B cell (primary cell): ENCODE data around the gene BBOX1. TPM values are rescaled to one million over a fixed set of nuclear protein-coding genes. Genes with fewer than 3 reads are reported as not detected.

Experiments used
- ATAC-seq: fragments of 200-7000 bp; cut with Tn5 transposase; one replicate; pipeline ENCODE4 v1.10.0; 2021; ENCODE audit warnings: low read depth, mild to moderate bottlenecking, moderate number of reproducible peaks, moderate library complexity
- CTCF ChIA-PET: fragments of 350-600 bp; sonication (Branson Sonifier 250); formaldehyde crosslinking; loops from one replicate; lab custom pipeline; 2021; ENCODE audit warnings: antibody characterized with exemption, inconsistent platforms; lab: Charles Lee
- POLR2A ChIA-PET: fragments of 350-600 bp; sonication (Branson Sonifier 250); formaldehyde crosslinking; loops from one replicate; lab custom pipeline; 2021; ENCODE audit warnings: antibody characterized with exemption; lab: Charles Lee
- DNase-seq: peaks from one replicate; pipeline ENCODE4 v3.0.0; 2013
- H2AFZ ChIP-seq: 2 replicates; pipeline ENCODE4 v1.6.1; 2012; ENCODE audit warnings: mild to moderate bottlenecking, low read depth, low read length; ENCODE audit not compliant: insufficient read depth, poor library complexity, severe bottlenecking
- H3K27ac ChIP-seq, 2 donors: 1 replicate in 1 of 2; 2 replicates in 1 of 2; pipeline ENCODE4 v1.5.1; 2012 to 2013; ENCODE audit warnings: low read length in 2 of 2, mild to moderate bottlenecking in 2 of 2, moderate library complexity in 1 of 2
- H3K27me3 ChIP-seq, 4 experiments: fragments of 200-600 bp in 1 of 4; sonication (generic) in 1 of 4; replicated peaks in 1 of 4; 1 replicate in 2 of 4; 2 replicates in 2 of 4; pipeline versions ENCODE4 v1.6.1 to v1.7.0; 2013 to 2016; ENCODE audit warnings: low read length in 3 of 4, mild to moderate bottlenecking in 2 of 4, mixed read lengths in 1 of 4, moderate library complexity in 1 of 4; ENCODE audit not compliant: insufficient read depth in 4 of 4, control insufficient read depth in 3 of 4; ENCODE audit errors: control extremely low read depth in 1 of 4
- H3K36me3 ChIP-seq, 2 experiments: replicated peaks in 1 of 2; 1 replicate in 1 of 2; 2 replicates in 1 of 2; pipeline versions ENCODE4 v1.6.1 to v1.7.1; 2013; ENCODE audit warnings: low read length in 1 of 2; ENCODE audit not compliant: insufficient read depth in 2 of 2, control insufficient read depth in 1 of 2; ENCODE audit errors: control extremely low read depth in 1 of 2, extremely low read depth in 1 of 2
- H3K4me1 ChIP-seq, 2 donors: fragments of 200-600 bp in 1 of 2; sonication (generic) in 1 of 2; 1 replicate in 1 of 2; 2 replicates in 1 of 2; pipeline versions ENCODE4 v1.5.1 to v1.6.1; 2013 to 2017; ENCODE audit warnings: low read length in 2 of 2; ENCODE audit not compliant: control insufficient read depth in 2 of 2, insufficient read depth in 2 of 2
- H3K4me2 ChIP-seq: replicated peaks from 2 replicates; pipeline ENCODE3; 2012; ENCODE audit warnings: mild to moderate bottlenecking, low read depth, low read length; ENCODE audit not compliant: poor library complexity, severe bottlenecking
- H3K4me3 ChIP-seq, 5 experiments: fragments of 200-600 bp in 1 of 5; sonication (generic) in 1 of 5; 1 replicate in 3 of 5; 2 replicates in 2 of 5; pipeline versions ENCODE4 v1.5.1 to v1.7.0; 2011 to 2016; ENCODE audit warnings: low read length in 4 of 5, mild to moderate bottlenecking in 4 of 5, low read depth in 2 of 5, control low read depth in 1 of 5, moderate library complexity in 1 of 5; ENCODE audit not compliant: insufficient read depth in 1 of 5; ENCODE audit errors: control extremely low read depth in 1 of 5, extremely low read depth in 1 of 5
- H3K79me2 ChIP-seq: fragments of 200-600 bp; sonication (generic); one replicate; pipeline ENCODE4 v1.6.0; 2016; ENCODE audit warnings: low read length; ENCODE audit not compliant: control insufficient read depth, insufficient read depth
- H3K9ac ChIP-seq: fragments of 200-600 bp; sonication (generic); 2 replicates; pipeline ENCODE4 v1.6.1; 2017; ENCODE audit warnings: mild to moderate bottlenecking, low read length, moderate library complexity
- H3K9me3 ChIP-seq, 3 donors: one replicate each; pipeline versions ENCODE4 v1.6.1 to v1.7.1; 2013; ENCODE audit warnings: low read length in 2 of 3; ENCODE audit not compliant: control insufficient read depth in 2 of 3, insufficient read depth in 1 of 3; ENCODE audit errors: control extremely low read depth in 1 of 3
- H4K20me1 ChIP-seq: 2 replicates; pipeline ENCODE4 v1.6.0; 2012; ENCODE audit warnings: mild to moderate bottlenecking, low read length; ENCODE audit not compliant: insufficient read depth, control insufficient read depth, poor library complexity, severe bottlenecking
- H3K27ac Mint-ChIP-seq: one replicate; pipeline ENCODE4 v1.8.0; 2021; ENCODE audit warnings: mixed read lengths
- H3K27me3 Mint-ChIP-seq: one replicate; pipeline ENCODE4 v1.8.0; 2021; ENCODE audit warnings: mixed read lengths
- H3K4me1 Mint-ChIP-seq: one replicate; pipeline ENCODE4 v1.8.0; 2021; ENCODE audit warnings: mixed read lengths
- H3K4me3 Mint-ChIP-seq: one replicate; pipeline ENCODE4 v1.8.0; 2021; ENCODE audit warnings: mixed read lengths
- H3K9me3 Mint-ChIP-seq: one replicate; pipeline ENCODE4 v1.8.0; 2022; ENCODE audit warnings: mixed read lengths; ENCODE audit not compliant: insufficient read depth
- EZH2 ChIP-seq: IDR thresholded peaks from 2 replicates; pipeline ENCODE4 v1.6.1; 2012; ENCODE audit warnings: borderline replicate concordance, low read depth, mild to moderate bottlenecking, moderate library complexity, low read length; ENCODE audit not compliant: insufficient read depth, poor library complexity, severe bottlenecking
- intact Hi-C: fragments of 100-400 bp; cut with micrococcal nuclease; formaldehyde crosslinking; loops from one replicate; pipeline ENCODE4 v1.10.0; 2022
- polyA plus RNA-seq: library from polyadenylated mRNA; depleted of rRNA; stranded (reverse); fragments of >200 nt; gene quantifications from 2 replicates; pipeline ENCODE4 v1.2.3, GENCODE V29; 2012
- total RNA-seq, 2 donors: library from RNA; stranded (reverse); fragments of 120-200 nt in 1 of 2; gene quantifications; 1 replicate in 1 of 2; 2 replicates in 1 of 2; pipeline versions ENCODE4 v1.2.3 to v1.2.4, GENCODE V29; 2013 to 2022
- TF ChIP-seq, protein P1 (sequence below): fragments of 200-600 bp; IDR thresholded peaks from one replicate; pipeline ENCODE4 v1.8.0; 2022; ENCODE audit warnings: antibody characterized with exemption, mild to moderate bottlenecking

Gene BBOX1
- total and polyA plus RNA-seq, 2 donors (not counting 1 experiment from before 2014, with no cell fraction given) = not detected

DNA sequence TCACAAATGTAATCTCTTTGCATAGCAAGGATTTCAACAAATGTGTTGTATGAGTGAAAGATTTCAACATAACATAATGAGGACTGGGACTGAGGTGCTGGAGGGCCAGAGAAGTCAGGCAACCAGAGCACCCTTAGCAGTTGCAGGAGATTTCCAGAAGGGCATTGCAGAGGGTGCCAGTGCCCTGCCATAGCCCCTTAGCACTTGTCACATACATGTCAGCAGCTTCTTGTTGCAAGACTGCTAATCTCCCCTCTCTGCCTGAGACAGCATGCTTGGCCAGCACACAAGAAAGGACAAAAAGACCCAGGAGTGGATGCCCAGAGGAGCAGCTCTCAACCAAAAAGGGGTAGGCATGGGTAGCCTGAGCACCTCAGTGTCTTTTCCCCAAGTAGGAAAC is 43.2 kb downstream of the BBOX1 start:
- no peak for TF ChIP-seq EZH2
- TF ChIP-seq, protein P1, sequence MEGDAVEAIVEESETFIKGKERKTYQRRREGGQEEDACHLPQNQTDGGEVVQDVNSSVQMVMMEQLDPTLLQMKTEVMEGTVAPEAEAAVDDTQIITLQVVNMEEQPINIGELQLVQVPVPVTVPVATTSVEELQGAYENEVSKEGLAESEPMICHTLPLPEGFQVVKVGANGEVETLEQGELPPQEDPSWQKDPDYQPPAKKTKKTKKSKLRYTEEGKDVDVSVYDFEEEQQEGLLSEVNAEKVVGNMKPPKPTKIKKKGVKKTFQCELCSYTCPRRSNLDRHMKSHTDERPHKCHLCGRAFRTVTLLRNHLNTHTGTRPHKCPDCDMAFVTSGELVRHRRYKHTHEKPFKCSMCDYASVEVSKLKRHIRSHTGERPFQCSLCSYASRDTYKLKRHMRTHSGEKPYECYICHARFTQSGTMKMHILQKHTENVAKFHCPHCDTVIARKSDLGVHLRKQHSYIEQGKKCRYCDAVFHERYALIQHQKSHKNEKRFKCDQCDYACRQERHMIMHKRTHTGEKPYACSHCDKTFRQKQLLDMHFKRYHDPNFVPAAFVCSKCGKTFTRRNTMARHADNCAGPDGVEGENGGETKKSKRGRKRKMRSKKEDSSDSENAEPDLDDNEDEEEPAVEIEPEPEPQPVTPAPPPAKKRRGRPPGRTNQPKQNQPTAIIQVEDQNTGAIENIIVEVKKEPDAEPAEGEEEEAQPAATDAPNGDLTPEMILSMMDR = no peak
- Histone ChIP-seq H3K36me3 (no peaks in the 10 kb centered on the region), H3K4me3 (no peak overlapping the region), H3K27me3 (no peaks in the 10 kb centered on the region), H2AFZ (no peak overlapping the region), H3K9me3 (peaks cover 0 to 2% (median 0%) of the 10 kb centered on the region in 3 donors), H3K9ac (no peak overlapping the region), H3K27ac (no peak overlapping the region), H3K4me2 (no peak overlapping the region), H3K4me1 (no peaks in the 10 kb centered on the region), H3K79me2 (no peaks in the 10 kb centered on the region), H4K20me1 (no peaks in the 10 kb centered on the region)
- Mint-ChIP-seq H3K9me3 (no peaks in the 10 kb centered on the region), H3K4me3 (no peak overlapping the region), H3K27ac (no peak overlapping the region), H3K4me1 (no peaks in the 10 kb centered on the region), H3K27me3 (no peaks in the 10 kb centered on the region)
- ChIA-PET CTCF (no interaction called here), POLR2A (no interaction called here)
- ATAC-seq (no peak), DNase-seq (no peak)
- intact Hi-C loops = no loop called here

DNA sequence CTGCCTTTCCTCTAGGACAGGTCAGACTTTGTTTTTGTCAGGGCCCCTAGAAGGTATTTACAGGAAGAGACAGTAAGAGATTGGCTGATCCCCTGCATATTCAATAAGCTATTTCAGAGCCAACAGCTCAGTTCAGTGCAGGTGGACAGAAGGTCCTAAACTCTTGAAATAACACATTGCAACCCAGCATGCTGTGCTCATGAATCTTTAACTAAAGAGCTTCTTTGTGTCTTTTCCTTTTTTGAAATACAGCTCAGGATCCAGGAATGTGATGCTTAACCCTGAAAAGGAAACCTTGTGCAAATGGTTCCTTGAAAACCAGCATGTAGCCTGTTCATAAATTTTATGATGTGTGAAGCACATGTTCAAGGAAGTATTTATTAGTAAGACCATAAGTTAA is 43.9 kb downstream of the BBOX1 start:
- CTCF ChIA-PET = no interaction called here
- intact Hi-C loops = no loop called here

More for the DNA sequence above, 43.9 kb downstream of the BBOX1 start:
- Histone ChIP-seq H3K9ac (no peak overlapping the region), H4K20me1 (no peaks in the 10 kb centered on the region), H3K27me3 (no peaks in the 10 kb centered on the region), H3K36me3 (no peaks in the 10 kb centered on the region), H3K79me2 (no peaks in the 10 kb centered on the region), H3K4me3 (no peak overlapping the region), H3K4me2 (no peak overlapping the region), H2AFZ (no peak overlapping the region), H3K27ac (no peak overlapping the region), H3K9me3 (peaks cover 0 to 2% (median 0%) of the 10 kb centered on the region in 3 donors), H3K4me1 (no peaks in the 10 kb centered on the region)
- H3K9me3 Mint-ChIP-seq = no peaks in the 10 kb centered on the region
- DNase-seq (no peak), ATAC-seq (no peak)
- POLR2A ChIA-PET = no interaction called here
- no peak for TF ChIP-seq EZH2
- TF ChIP-seq, protein P1 = no peak
- no peaks in the 10 kb centered on the region for H3K27me3 Mint-ChIP-seq
- no peak overlapping the region for H3K4me3 Mint-ChIP-seq
- H3K27ac Mint-ChIP-seq = no peak overlapping the region
- no peaks in the 10 kb centered on the region for H3K4me1 Mint-ChIP-seq
